Measurements from ENCODE around the gene FCN3. TPM values are rescaled to one million over a fixed set of nuclear protein-coding genes. Genes with fewer than 3 reads are reported as not detected.

FCN3 gene
- total and polyA plus RNA-seq, 9 of the 15 experiments (the other 6 are each of a cell fraction or from before 2014, with no cell fraction given), result 0.49 TPM; not detected in 8

GRCh38 chr1:27342778-27343638, 31.6 kb downstream of the FCN3 start (continued):
- TF ChIP-seq CHAMP1 (IDR thresholded peaks at IDR 0.05), result no peak
- TF ChIP-seq ZNF133 (CRISPR knock-in tag; IDR thresholded peaks at IDR 0.05), result no peak
- 0 out of 2 replicates have a peak, but pooled peaks have one; percentile 48 for TF ChIP-seq GTF2A2 (tag; IDR thresholded peaks at IDR 0.05)
- no peak for TF ChIP-seq RBM25 (IDR thresholded peaks at IDR 0.05; ENCODE audit: low read depth, low read length, severe bottlenecking)
- no peak for TF ChIP-seq BDP1 (IDR thresholded peaks at IDR 0.05; ENCODE audit: insufficient read depth, insufficient read length)
- no peak for TF ChIP-seq CREM (IDR thresholded peaks at IDR 0.05; ENCODE audit: low read depth)
- TF ChIP-seq MCM5 (IDR thresholded peaks at IDR 0.05; ENCODE audit: low read depth), result no peak
- 0 out of 2 replicates have a peak, but pooled peaks have one; percentile 10 for TF ChIP-seq OTX1 (CRISPR knock-in tag; IDR thresholded peaks at IDR 0.05)
- TF ChIP-seq MCM3 (IDR thresholded peaks at IDR 0.05), result no peak
- peak; percentile 55; the same call in 1 of the 2 replicates for TF ChIP-seq ETV5 (CRISPR knock-in tag; IDR thresholded peaks at IDR 0.05; ENCODE audit: low read depth)
- no peak for TF ChIP-seq TFAM (CRISPR knock-in tag; conservative IDR thresholded peaks at IDR 0.05)
- no peak for TF ChIP-seq ZNF778 (CRISPR knock-in tag; IDR thresholded peaks at IDR 0.05)
- TF ChIP-seq MAFG (tag; conservative IDR thresholded peaks at IDR 0.05), result no peak
- TF ChIP-seq ZEB2 (IDR thresholded peaks at IDR 0.05), result 0 out of 2 replicates have a peak, but pooled peaks have one; percentile 21
- no peak for TF ChIP-seq ZNF551 (CRISPR knock-in tag; IDR thresholded peaks at IDR 0.05)
- TF ChIP-seq ZNF124 (CRISPR knock-in tag; IDR thresholded peaks at IDR 0.05), result no peak
- TF ChIP-seq AFF1 (IDR thresholded peaks at IDR 0.05; ENCODE audit: low read depth in 1 of 2, partially characterized antibody in 2 of 2), result no peak
- no peak for TF ChIP-seq PATZ1 (CRISPR knock-in tag; IDR thresholded peaks at IDR 0.05; ENCODE audit: borderline replicate concordance)
- TF ChIP-seq NFRKB (IDR thresholded peaks at IDR 0.05; ENCODE audit: low read depth), result no peak
- TF ChIP-seq BCOR (IDR thresholded peaks at IDR 0.05), result no peak
